Measurements from ENCODE around the gene TMEM219.

GRCh38 chr16:29925105-29925756, 36.6 kb upstream of the TMEM219 start:
- TF ChIP-seq POLR2A (IDR thresholded peaks at IDR 0.05; ENCODE audit: low read depth, low read length) (no peak), CTCF (IDR thresholded peaks at IDR 0.05; ENCODE audit: extremely low read depth in 1 of 2, insufficient read depth in 1 of 2, low read depth in 1 of 2, low read length in 2 of 2) (no peak), POLR2AphosphoS5 (IDR thresholded peaks at IDR 0.05; ENCODE audit: insufficient read depth, low read depth, low read length) (no peak), MYC (IDR thresholded peaks at IDR 0.05; ENCODE audit: low read depth, low read length) (no peak)
